Measurements from ENCODE around the gene ITPKB.
"Not testable (repeated sequence)": the region's sequence is repeated elsewhere in the genome, so short reads cannot be mapped to it uniquely, and the experiment has no call there.

ITPKB gene

DNA sequence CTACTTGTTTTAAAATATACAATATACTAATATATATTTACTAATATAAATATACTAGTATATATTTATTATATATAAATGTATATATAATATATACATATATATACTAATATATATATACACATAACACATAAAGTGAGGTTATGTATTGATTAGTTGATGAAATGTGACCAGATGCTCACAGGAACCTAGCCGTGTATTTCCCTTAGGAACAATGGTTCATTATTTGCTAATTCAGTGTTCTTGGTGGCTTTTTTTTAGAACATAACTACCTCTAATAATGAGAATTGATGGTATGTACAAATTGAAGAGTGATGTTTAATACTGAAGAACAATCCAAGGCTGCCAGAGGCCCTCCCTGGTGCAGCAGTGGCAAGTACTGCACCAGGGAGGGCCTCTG lies 37.9 kb upstream of the ITPKB start:
- TF ChIP-seq, protein P1, sequence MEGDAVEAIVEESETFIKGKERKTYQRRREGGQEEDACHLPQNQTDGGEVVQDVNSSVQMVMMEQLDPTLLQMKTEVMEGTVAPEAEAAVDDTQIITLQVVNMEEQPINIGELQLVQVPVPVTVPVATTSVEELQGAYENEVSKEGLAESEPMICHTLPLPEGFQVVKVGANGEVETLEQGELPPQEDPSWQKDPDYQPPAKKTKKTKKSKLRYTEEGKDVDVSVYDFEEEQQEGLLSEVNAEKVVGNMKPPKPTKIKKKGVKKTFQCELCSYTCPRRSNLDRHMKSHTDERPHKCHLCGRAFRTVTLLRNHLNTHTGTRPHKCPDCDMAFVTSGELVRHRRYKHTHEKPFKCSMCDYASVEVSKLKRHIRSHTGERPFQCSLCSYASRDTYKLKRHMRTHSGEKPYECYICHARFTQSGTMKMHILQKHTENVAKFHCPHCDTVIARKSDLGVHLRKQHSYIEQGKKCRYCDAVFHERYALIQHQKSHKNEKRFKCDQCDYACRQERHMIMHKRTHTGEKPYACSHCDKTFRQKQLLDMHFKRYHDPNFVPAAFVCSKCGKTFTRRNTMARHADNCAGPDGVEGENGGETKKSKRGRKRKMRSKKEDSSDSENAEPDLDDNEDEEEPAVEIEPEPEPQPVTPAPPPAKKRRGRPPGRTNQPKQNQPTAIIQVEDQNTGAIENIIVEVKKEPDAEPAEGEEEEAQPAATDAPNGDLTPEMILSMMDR (IDR thresholded peaks at IDR 0.05; ENCODE audit: unreplicated experiment in 3 of 3) = no peak
- H3K27ac Mint-ChIP-seq = no peak overlapping the region
- H3K4me1 Mint-ChIP-seq = peaks cover 19% of the 10 kb centered on the region
- H3K36me3 Mint-ChIP-seq (ENCODE audit: low read depth) = peaks cover 3% of the 10 kb centered on the region
- H3K27me3 Mint-ChIP-seq (ENCODE audit: low read depth) = peaks cover 3% of the 10 kb centered on the region
- no peak overlapping the region for H3K4me3 Mint-ChIP-seq
- H3K9me3 Mint-ChIP-seq = peaks cover 6% of the 10 kb centered on the region

DNA sequence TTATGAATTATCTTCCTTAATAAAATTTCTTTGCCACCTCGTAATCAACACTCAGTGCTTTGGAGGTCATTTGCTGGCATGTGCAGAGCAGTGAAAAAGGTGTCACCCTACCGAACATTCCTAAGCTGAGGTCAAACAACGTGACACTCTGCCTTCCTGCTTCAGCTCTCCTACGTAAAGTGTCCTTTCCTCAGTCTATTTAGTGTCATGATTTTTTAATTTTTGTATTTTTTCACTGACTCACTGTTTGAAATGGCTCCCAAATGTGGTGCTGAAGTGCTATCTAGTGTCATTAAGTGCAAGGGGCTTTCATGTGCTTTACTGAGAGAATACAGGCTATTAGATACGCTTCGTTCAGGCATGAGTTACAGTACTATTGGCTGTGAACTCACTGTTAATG lies 37.0 kb upstream of the ITPKB start:
- Mint-ChIP-seq H3K4me1 (peaks cover 19% of the 10 kb centered on the region), H3K4me3 (no peak overlapping the region), H3K9me3 (peaks cover 6% of the 10 kb centered on the region), H3K27me3 (ENCODE audit: low read depth) (peaks cover 3% of the 10 kb centered on the region), H3K27ac (no peak overlapping the region), H3K36me3 (ENCODE audit: low read depth) (peaks cover 3% of the 10 kb centered on the region)
- TF ChIP-seq, protein P1 (IDR thresholded peaks at IDR 0.05; ENCODE audit: unreplicated experiment in 3 of 3) = no peak

DNA sequence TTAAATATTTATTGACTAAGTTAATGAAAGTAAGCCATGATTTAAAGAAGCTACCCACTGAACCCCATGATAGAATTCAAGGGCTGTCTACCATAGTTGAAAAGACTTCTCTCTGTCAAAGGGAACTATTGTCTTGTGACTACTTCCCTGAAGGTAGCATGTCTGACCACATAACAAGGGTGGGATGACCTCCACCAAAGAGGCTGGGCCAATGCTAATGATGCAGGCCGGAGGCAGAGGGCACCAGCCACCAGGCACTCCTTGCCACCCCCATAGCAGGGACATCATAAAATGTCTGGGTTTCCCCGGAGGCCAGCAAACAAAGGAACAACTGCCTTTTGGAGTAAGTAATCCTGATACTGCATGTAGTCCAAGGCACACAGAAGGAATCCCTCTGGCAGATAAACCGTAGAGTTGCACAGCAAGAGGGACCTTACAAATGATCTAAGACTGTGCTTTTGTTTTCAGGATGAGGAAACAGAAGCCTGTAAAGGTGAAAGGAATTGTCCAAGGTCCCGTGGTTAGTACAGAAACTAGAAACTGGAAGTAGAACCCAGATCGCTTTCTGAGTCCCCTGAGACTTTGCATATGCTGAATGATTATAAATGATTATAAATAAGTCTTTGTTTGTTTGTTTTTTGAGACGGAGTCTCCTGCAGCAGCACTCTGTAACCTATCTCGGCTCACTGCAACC lies 33.5 kb upstream of the ITPKB start:
- H3K27ac Mint-ChIP-seq = no peak overlapping the region
- H3K36me3 Mint-ChIP-seq (ENCODE audit: low read depth) = no peaks in the 10 kb centered on the region
- no peaks in the 10 kb centered on the region for H3K9me3 Mint-ChIP-seq
- peaks cover 3% of the 10 kb centered on the region for H3K27me3 Mint-ChIP-seq (ENCODE audit: low read depth)
- TF ChIP-seq, protein P1 (IDR thresholded peaks at IDR 0.05; ENCODE audit: unreplicated experiment in 3 of 3) = no peak
- H3K4me3 Mint-ChIP-seq = no peak overlapping the region
- H3K4me1 Mint-ChIP-seq = no peaks in the 10 kb centered on the region

DNA sequence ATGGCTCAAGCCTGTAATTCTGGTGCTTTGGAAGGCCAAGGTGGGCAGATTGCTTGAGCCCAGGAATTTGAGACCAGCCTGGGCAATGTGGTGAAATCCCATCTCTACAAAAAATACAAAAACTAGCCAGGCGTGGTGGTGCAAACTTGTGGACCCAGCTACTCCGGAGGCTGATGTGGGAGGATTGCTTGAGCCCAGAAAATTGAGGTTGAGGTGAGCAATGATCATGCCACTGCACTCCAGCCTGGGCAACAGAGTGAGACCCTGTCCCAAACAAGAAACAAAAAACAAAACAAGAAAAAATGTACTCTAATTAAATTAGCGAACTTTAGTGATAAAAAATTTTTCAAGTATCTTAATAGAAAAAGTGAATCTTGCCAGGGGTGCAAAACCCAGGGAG lies 28.1 kb upstream of the ITPKB start:
- not testable (repeated sequence) for H3K36me3 Mint-ChIP-seq (ENCODE audit: low read depth); H3K9me3 Mint-ChIP-seq

DNA sequence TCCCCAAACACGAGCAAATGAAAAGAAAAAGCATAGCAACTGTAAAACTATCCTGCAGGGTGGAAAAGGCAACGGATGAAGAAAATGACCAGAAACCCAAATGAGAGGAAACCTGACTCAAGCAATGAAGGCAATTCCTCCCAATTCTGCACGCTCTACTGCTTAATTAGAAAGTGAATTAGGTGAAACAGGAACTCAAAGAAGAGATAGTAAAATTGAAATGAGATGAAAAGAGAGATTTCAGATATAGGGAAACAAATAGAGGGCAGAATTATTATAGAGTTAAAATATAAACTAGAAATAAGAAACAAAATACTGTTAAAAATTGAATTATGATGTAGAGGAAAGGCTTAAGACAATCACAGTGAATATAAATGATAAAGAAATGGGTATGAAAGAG lies 27.5 kb upstream of the ITPKB start:
- Mint-ChIP-seq H3K4me3 (no peak overlapping the region), H3K36me3 (ENCODE audit: low read depth) (no peaks in the 10 kb centered on the region), H3K4me1 (no peaks in the 10 kb centered on the region), H3K27ac (no peak overlapping the region), H3K27me3 (ENCODE audit: low read depth) (peaks cover 7% of the 10 kb centered on the region), H3K9me3 (no peaks in the 10 kb centered on the region)
- TF ChIP-seq, protein P1 (IDR thresholded peaks at IDR 0.05; ENCODE audit: unreplicated experiment in 3 of 3) = no peak

More for the DNA sequence above, 28.1 kb upstream of the ITPKB start:
- H3K4me3 Mint-ChIP-seq; H3K4me1 Mint-ChIP-seq; H3K27ac Mint-ChIP-seq; H3K27me3 Mint-ChIP-seq (ENCODE audit: low read depth): not testable (repeated sequence)

DNA sequence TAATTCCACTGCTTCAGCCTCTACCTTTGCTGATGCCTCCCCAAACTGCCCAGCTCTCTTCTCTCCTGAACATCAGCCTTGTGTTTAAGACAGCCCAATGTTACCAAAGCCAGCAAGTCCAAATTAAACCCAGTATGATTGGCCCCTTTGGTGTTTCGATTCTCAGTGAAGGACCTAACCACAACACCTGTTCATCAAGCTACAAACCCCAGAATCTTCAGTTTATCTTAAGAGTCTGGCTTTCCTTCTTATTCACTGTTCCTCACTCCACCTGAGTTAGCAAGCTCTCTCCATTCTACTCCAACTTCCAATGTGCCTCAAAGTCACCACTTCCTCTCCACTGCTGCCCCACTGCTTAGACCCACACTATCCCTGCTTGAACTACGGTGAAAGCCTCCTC lies 25.5 kb upstream of the ITPKB start:
- no peaks in the 10 kb centered on the region for H3K36me3 Mint-ChIP-seq (ENCODE audit: low read depth)
- peaks cover 12% of the 10 kb centered on the region for H3K27me3 Mint-ChIP-seq (ENCODE audit: low read depth)
- TF ChIP-seq, protein P1 (IDR thresholded peaks at IDR 0.05; ENCODE audit: unreplicated experiment in 3 of 3) = no peak
- H3K9me3 Mint-ChIP-seq = no peaks in the 10 kb centered on the region
- no peak overlapping the region for H3K4me3 Mint-ChIP-seq
- no peaks in the 10 kb centered on the region for H3K4me1 Mint-ChIP-seq
- no peak overlapping the region for H3K27ac Mint-ChIP-seq
